GM18505 (cell line): ENCODE measurements around the gene SC5D.

Source experiments
- ATAC-seq: cut with Tn5 transposase; IDR thresholded peaks from one replicate; pipeline ENCODE4 v1.9.1; 2021; ENCODE audit not compliant: unreplicated experiment
- POLR2A ChIP-seq: IDR thresholded peaks from 4 replicates; pipeline ENCODE4 v1.6.1; 2011; ENCODE audit warnings: borderline replicate concordance; ENCODE audit not compliant: insufficient read depth, insufficient read length; ENCODE audit errors: extremely low read depth

Gene SC5D

GRCh38 chr11:121328176-121328966 lies 35.8 kb downstream of the SC5D start:
- TF ChIP-seq POLR2A: no peak
- ATAC-seq: no peak

- no peak for ATAC-seq
- no peak for TF ChIP-seq POLR2A
Measured at GRCh38 chr11:121328967-121329679, 36.6 kb downstream of the SC5D start.

- TF ChIP-seq POLR2A: no peak
- no peak for ATAC-seq
Measured at GRCh38 chr11:121329781-121330395, 37.3 kb downstream of the SC5D start.

GRCh38 chr11:121330614-121331435 lies 38.3 kb downstream of the SC5D start:
- ATAC-seq: no peak
- TF ChIP-seq POLR2A: no peak

GRCh38 chr11:121334973-121335710 lies 42.6 kb downstream of the SC5D start:
- no peak for ATAC-seq

GRCh38 chr11:121336279-121336937 lies 43.8 kb downstream of the SC5D start:
- no peak for ATAC-seq

More at GRCh38 chr11:121334973-121335710, 42.6 kb downstream of the SC5D start:
- no peak for TF ChIP-seq POLR2A

GRCh38 chr11:121337078-121337477 lies 44.5 kb downstream of the SC5D start:
- ATAC-seq: no peak
- no peak for TF ChIP-seq POLR2A

More at GRCh38 chr11:121336279-121336937, 43.8 kb downstream of the SC5D start:
- TF ChIP-seq POLR2A: no peak

- no peak for TF ChIP-seq POLR2A
- no peak for ATAC-seq
Measured at GRCh38 chr11:121337740-121338272, 45.2 kb downstream of the SC5D start.

- TF ChIP-seq POLR2A: no peak
- no peak for ATAC-seq
Measured at GRCh38 chr11:121338536-121338935, 46.0 kb downstream of the SC5D start.

GRCh38 chr11:121340032-121340580 lies 47.5 kb downstream of the SC5D start:
- ATAC-seq: no peak
- TF ChIP-seq POLR2A: no peak

GRCh38 chr11:121341609-121342008 lies 49.0 kb downstream of the SC5D start:
- no peak for ATAC-seq
- no peak for TF ChIP-seq POLR2A

GRCh38 chr11:121344824-121345223 lies 52.3 kb downstream of the SC5D start:
- ATAC-seq: no peak

GRCh38 chr11:121347094-121347493 lies 54.5 kb downstream of the SC5D start:
- no peak for TF ChIP-seq POLR2A
- no peak for ATAC-seq

More at GRCh38 chr11:121344824-121345223, 52.3 kb downstream of the SC5D start:
- no peak for TF ChIP-seq POLR2A
